ENCODE results near the gene SH3D19. TPM values are rescaled to one million over a fixed set of nuclear protein-coding genes. Genes with fewer than 3 reads are reported as not detected.

Gene SH3D19
- total RNA-seq, result 100 to 1,000 TPM in 4 of 6 donors, 10 to 100 TPM in 2; 91.2 to 225 (median 103) TPM

- H3K27me3 ChIP-seq, result no peaks in the 10 kb centered on the region
- peak within 1 kb of the TSS; percentile 82 to 89 (median 86) for H3K27ac ChIP-seq
- DNase-seq (peak; percentile 72 to 92), ATAC-seq (ENCODE audit: low FRiP score in 2 of 2) (peak; percentile 95 to 96)
- H3K36me3 ChIP-seq, result no peaks in the 10 kb centered on the region
- H3K9me3 ChIP-seq, result no peaks in the 10 kb centered on the region
- peaks cover 3 to 25% (median 4%) of the 10 kb centered on the region in 4 donors for H3K4me1 ChIP-seq
- H3K4me3 ChIP-seq, result peak within 1 kb of the TSS; percentile 56 to 81 (median 66)
- TF ChIP-seq POLR2AphosphoS5 (IDR thresholded peaks at IDR 0.05) (peak; percentile 29 to 85), EP300 (IDR thresholded peaks at IDR 0.05) (no peak), POLR2A (IDR thresholded peaks at IDR 0.05) (peak in 3 of 4 donors; percentile 38 to 69 (median 61)), CTCF (IDR thresholded peaks at IDR 0.05) (peak in 2 of 6 experiments; percentile 19 to 25)
- WGBS, 2 donors, result 0 to 1% methylated on average over 27 to 61 of the region's 88 CpGs
Measured at GRCh38 chr4:151325111-151325948, at the start of gene SH3D19. TSS of gene SH3D19 (minus strand) at chr4:151325605. CDS start at chr4:151325352, 253 bp downstream.

- TF ChIP-seq POLR2A (IDR thresholded peaks at IDR 0.05) (no peak), CTCF (IDR thresholded peaks at IDR 0.05) (peak; percentile 85 to 96 (median 91))
- Histone ChIP-seq H3K9me3 (no peaks in the 10 kb centered on the region), H3K27ac (no peak overlapping the region), H3K4me1 (peaks cover 0 to 6% (median 0%) of the 10 kb centered on the region in 4 donors), H3K4me3 (no peak overlapping the region), H3K36me3 (no peaks in the 10 kb centered on the region), H3K27me3 (no peaks in the 10 kb centered on the region)
- WGBS, 2 donors, result 41 to 51% methylated on average over 11 to 14 of the region's 14 CpGs
- ATAC-seq (ENCODE audit: low FRiP score in 2 of 2) (peak; percentile 96 to 99), DNase-seq (peak; percentile 68 to 72)
Measured at GRCh38 chr4:151362404-151363164, 37.2 kb upstream of the SH3D19 start.

- no peaks in the 10 kb centered on the region for H3K36me3 ChIP-seq
- no peak for ATAC-seq (ENCODE audit: low FRiP score in 2 of 2)
- 88 to 92% methylated on average over 13 of the region's 13 CpGs for WGBS, 2 donors
- no peak overlapping the region for H3K4me3 ChIP-seq
- TF ChIP-seq CTCF (IDR thresholded peaks at IDR 0.05), result no peak
- peaks cover 0 to 6% (median 0%) of the 10 kb centered on the region in 4 donors for H3K4me1 ChIP-seq
- H3K27me3 ChIP-seq, result no peaks in the 10 kb centered on the region
- DNase-seq, result peak in 1 of 2 donors; percentile 35
- H3K9me3 ChIP-seq, result no peaks in the 10 kb centered on the region
- H3K27ac ChIP-seq, result no peak overlapping the region
Measured at GRCh38 chr4:151361966-151362365, 36.6 kb upstream of the SH3D19 start.

GRCh38 chr4:151361126-151361525 lies 35.7 kb upstream of the SH3D19 start:
- ATAC-seq (ENCODE audit: low FRiP score in 2 of 2) (no peak), DNase-seq (no peak)
- H3K4me3 ChIP-seq, result no peak overlapping the region
- no peaks in the 10 kb centered on the region for H3K27me3 ChIP-seq
- H3K4me1 ChIP-seq, result peaks cover 0 to 6% (median 0%) of the 10 kb centered on the region in 4 donors
- 92 to 95% methylated on average over 2 of the region's 2 CpGs for WGBS, 2 donors
- H3K27ac ChIP-seq, result no peak overlapping the region
- H3K36me3 ChIP-seq, result no peaks in the 10 kb centered on the region
- no peaks in the 10 kb centered on the region for H3K9me3 ChIP-seq
- TF ChIP-seq POLR2A (IDR thresholded peaks at IDR 0.05) (no peak), CTCF (IDR thresholded peaks at IDR 0.05) (no peak)
